ENCODE measurements around the gene OTOA. TPM values are rescaled to one million over a fixed set of nuclear protein-coding genes. Genes with fewer than 3 reads are reported as not detected.

The OTOA gene
- under 0.01 TPM in 1 of 2 replicates, not detected in the other for total RNA-seq

GRCh38 chr16:21663889-21664647 is at the start of gene OTOA:
TSS of gene OTOA (plus strand) at chr16:21663968. CDS start at chr16:21678515, 14,547 bp downstream.

GRCh38 chr16:21652453-21652852 is 11.3 kb upstream of the OTOA start, which contains the start of gene IGSF6:
TSS of gene IGSF6 (minus strand) at chr16:21652608. CDS start at chr16:21652598, 10 bp downstream.

Other genes with a start within 250 kb of the OTOA start
- gene METTL9, start 64.4 kb upstream of the OTOA start, total RNA-seq: 134 and 142 TPM in 2 replicates
- gene IGSF6, start 11.4 kb upstream of the OTOA start, total RNA-seq: under 0.01 TPM in 1 of 2 replicates, not detected in the other
- gene NPIPB4, start 193.8 kb downstream of the OTOA start, total RNA-seq: 15.0 and 23.7 TPM in 2 replicates